Measurements from ENCODE around the gene NXPH3.

Gene NXPH3

GRCh38 chr17:49545007-49545660 lies 30.5 kb upstream of the NXPH3 start:
- no peaks in the 10 kb centered on the region; the same call in 1 of the 2 replicates for H3K27me3 ChIP-seq (replicated peaks; ENCODE audit: control insufficient read depth, insufficient read depth, low read length)
- H3K36me3 ChIP-seq (ENCODE audit: control insufficient read depth, insufficient read depth, low read length): no peaks in the 10 kb centered on the region
- DNase-seq (ENCODE audit: extremely low read depth, insufficient read length): no peak
- TF ChIP-seq CTCF (IDR thresholded peaks at IDR 0.05; ENCODE audit: insufficient read depth, low read length, poor library complexity, severe bottlenecking): no peak
- H3K4me3 ChIP-seq (replicated peaks; ENCODE audit: low read depth, low read length): no peak overlapping the region

- Histone ChIP-seq H3K4me3 (replicated peaks; ENCODE audit: low read depth, low read length) (no peak overlapping the region), H3K36me3 (ENCODE audit: control insufficient read depth, insufficient read depth, low read length) (no peaks in the 10 kb centered on the region), H3K27me3 (replicated peaks; ENCODE audit: control insufficient read depth, insufficient read depth, low read length) (no peaks in the 10 kb centered on the region; the same call in 1 of the 2 replicates)
- DNase-seq (ENCODE audit: extremely low read depth, insufficient read length): no peak
- no peak for TF ChIP-seq CTCF (IDR thresholded peaks at IDR 0.05; ENCODE audit: insufficient read depth, low read length, poor library complexity, severe bottlenecking)
Observed at GRCh38 chr17:49545806-49546545, 29.7 kb upstream of the NXPH3 start.

GRCh38 chr17:49546546-49547535 lies 28.8 kb upstream of the NXPH3 start:
- no peak for DNase-seq (ENCODE audit: extremely low read depth, insufficient read length)
- H3K27me3 ChIP-seq (replicated peaks; ENCODE audit: control insufficient read depth, insufficient read depth, low read length): no peaks in the 10 kb centered on the region; the same call in 1 of the 2 replicates

GRCh38 chr17:49547566-49547965 lies 28.1 kb upstream of the NXPH3 start:
- no peak for TF ChIP-seq CTCF (IDR thresholded peaks at IDR 0.05; ENCODE audit: insufficient read depth, low read length, poor library complexity, severe bottlenecking)
- no peak for DNase-seq (ENCODE audit: extremely low read depth, insufficient read length)
- H3K36me3 ChIP-seq (ENCODE audit: control insufficient read depth, insufficient read depth, low read length): no peaks in the 10 kb centered on the region
- H3K4me3 ChIP-seq (replicated peaks; ENCODE audit: low read depth, low read length): no peak overlapping the region
- H3K27me3 ChIP-seq (replicated peaks; ENCODE audit: control insufficient read depth, insufficient read depth, low read length): no peaks in the 10 kb centered on the region; the same call in 1 of the 2 replicates

More at GRCh38 chr17:49546546-49547535, 28.8 kb upstream of the NXPH3 start:
- TF ChIP-seq CTCF (IDR thresholded peaks at IDR 0.05; ENCODE audit: insufficient read depth, low read length, poor library complexity, severe bottlenecking): no peak
- no peak overlapping the region for H3K4me3 ChIP-seq (replicated peaks; ENCODE audit: low read depth, low read length)
- no peaks in the 10 kb centered on the region for H3K36me3 ChIP-seq (ENCODE audit: control insufficient read depth, insufficient read depth, low read length)

- no peaks in the 10 kb centered on the region for H3K36me3 ChIP-seq (ENCODE audit: control insufficient read depth, insufficient read depth, low read length)
- no peaks in the 10 kb centered on the region; the same call in 1 of the 2 replicates for H3K27me3 ChIP-seq (replicated peaks; ENCODE audit: control insufficient read depth, insufficient read depth, low read length)
- no peak for DNase-seq (ENCODE audit: extremely low read depth, insufficient read length)
- no peak for TF ChIP-seq CTCF (IDR thresholded peaks at IDR 0.05; ENCODE audit: insufficient read depth, low read length, poor library complexity, severe bottlenecking)
- H3K4me3 ChIP-seq (replicated peaks; ENCODE audit: low read depth, low read length): no peak overlapping the region
Observed at GRCh38 chr17:49548051-49548505, 27.6 kb upstream of the NXPH3 start.
